NT2/D1 (cell line): ENCODE measurements around the gene UNC13C.

Experiments used
- YY1 ChIP-seq: IDR thresholded peaks from 2 replicates; pipeline ENCODE4 v1.6.1; 2011; ENCODE audit not compliant: insufficient read length, insufficient read depth
- ZNF274 ChIP-seq: IDR thresholded peaks from 2 replicates; pipeline ENCODE4 v1.6.1; 2011; ENCODE audit warnings: mild to moderate bottlenecking, low read depth, low read length

DNA sequence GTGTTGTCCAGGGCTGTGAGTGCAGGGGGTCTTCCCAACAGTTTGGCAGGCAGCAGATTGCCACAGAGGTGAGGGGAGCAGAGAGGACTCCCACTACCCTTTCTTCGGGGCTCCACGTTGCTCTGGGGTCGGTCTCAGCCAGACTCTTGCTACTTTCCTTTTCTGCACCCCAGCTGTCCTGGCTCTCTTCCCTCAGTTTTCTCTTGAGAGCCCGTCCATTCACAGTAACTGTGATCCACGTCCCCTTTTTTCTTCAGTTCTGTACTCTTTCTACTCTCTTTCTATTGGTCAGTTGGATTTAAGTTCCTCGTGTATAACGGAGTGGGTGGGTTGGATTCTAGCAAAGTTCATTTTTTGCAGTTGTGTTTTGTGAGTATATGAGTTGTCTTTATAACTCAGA lies 105.8 kb downstream of the UNC13C start:
- TF ChIP-seq ZNF274 (no peak), YY1 (no peak)
